ENCODE data around the gene CALR3.

The CALR3 gene

DNA sequence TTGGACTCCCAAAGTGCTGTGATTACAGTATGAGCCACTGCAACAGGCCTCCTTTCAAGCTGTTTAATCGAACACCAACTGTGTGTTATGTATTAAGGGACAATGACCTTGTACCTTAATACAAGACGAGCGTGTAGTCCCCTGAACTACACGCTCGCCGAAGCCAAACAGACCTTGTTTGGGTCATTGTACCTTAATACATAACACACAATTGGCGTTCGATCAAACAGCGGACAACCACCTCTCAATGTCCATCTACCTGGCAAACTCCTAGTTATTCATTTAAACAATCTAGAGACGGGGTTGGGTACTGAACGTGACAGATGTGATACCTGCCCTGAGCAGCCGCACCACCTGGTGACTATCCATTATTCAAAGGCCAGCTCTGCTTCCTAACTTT, 45.0 kb upstream of the CALR3 start:
- DNase-seq (ENCODE audit: low read depth): no peak
- TF ChIP-seq, protein P1, sequence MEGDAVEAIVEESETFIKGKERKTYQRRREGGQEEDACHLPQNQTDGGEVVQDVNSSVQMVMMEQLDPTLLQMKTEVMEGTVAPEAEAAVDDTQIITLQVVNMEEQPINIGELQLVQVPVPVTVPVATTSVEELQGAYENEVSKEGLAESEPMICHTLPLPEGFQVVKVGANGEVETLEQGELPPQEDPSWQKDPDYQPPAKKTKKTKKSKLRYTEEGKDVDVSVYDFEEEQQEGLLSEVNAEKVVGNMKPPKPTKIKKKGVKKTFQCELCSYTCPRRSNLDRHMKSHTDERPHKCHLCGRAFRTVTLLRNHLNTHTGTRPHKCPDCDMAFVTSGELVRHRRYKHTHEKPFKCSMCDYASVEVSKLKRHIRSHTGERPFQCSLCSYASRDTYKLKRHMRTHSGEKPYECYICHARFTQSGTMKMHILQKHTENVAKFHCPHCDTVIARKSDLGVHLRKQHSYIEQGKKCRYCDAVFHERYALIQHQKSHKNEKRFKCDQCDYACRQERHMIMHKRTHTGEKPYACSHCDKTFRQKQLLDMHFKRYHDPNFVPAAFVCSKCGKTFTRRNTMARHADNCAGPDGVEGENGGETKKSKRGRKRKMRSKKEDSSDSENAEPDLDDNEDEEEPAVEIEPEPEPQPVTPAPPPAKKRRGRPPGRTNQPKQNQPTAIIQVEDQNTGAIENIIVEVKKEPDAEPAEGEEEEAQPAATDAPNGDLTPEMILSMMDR (IDR thresholded peaks at IDR 0.05; ENCODE audit: control insufficient read depth, insufficient read depth, low read depth, low read length, missing control alignments): no peak
- H3K4me3 ChIP-seq (ENCODE audit: control insufficient read depth, low read depth, low read length): peak overlapping the region; percentile 96

- TF ChIP-seq, protein P1 (IDR thresholded peaks at IDR 0.05; ENCODE audit: control insufficient read depth, insufficient read depth, low read depth, low read length, missing control alignments): no peak
- no peak for DNase-seq (ENCODE audit: low read depth)
- H3K4me3 ChIP-seq (ENCODE audit: control insufficient read depth, low read depth, low read length): no peak overlapping the region
Measured at GRCh38 chr19:16537111-16537510, 41.1 kb upstream of the CALR3 start.

GRCh38 chr19:16536130-16536529, 40.2 kb upstream of the CALR3 start:
- DNase-seq (ENCODE audit: low read depth): no peak
- H3K4me3 ChIP-seq (ENCODE audit: control insufficient read depth, low read depth, low read length): no peak overlapping the region
- TF ChIP-seq, protein P1 (IDR thresholded peaks at IDR 0.05; ENCODE audit: control insufficient read depth, insufficient read depth, low read depth, low read length, missing control alignments): no peak

DNA sequence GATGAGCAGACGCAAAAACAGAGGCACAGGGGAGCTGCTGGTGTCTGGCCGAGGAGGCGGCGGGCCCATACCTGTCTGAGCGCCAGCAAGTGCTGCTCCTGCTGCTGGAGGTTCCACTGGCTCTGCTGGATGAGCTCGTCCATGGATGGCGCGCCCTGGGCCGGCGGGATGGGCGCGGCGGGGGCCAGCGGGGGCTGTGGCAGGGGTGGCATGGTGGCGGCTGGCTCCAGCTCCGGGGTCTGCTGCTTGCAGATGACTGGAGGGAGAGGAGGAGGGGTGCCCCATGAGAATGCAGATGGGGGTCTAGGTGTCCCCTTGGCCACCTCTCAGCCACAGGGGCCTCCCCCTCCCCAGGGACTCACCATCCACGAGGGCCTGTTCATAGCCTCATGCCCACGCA, 39.4 kb upstream of the CALR3 start:
- H3K4me3 ChIP-seq (ENCODE audit: control insufficient read depth, low read depth, low read length): no peak overlapping the region
- no peak for DNase-seq (ENCODE audit: low read depth)
- TF ChIP-seq, protein P1 (IDR thresholded peaks at IDR 0.05; ENCODE audit: control insufficient read depth, insufficient read depth, low read depth, low read length, missing control alignments): no peak

DNA sequence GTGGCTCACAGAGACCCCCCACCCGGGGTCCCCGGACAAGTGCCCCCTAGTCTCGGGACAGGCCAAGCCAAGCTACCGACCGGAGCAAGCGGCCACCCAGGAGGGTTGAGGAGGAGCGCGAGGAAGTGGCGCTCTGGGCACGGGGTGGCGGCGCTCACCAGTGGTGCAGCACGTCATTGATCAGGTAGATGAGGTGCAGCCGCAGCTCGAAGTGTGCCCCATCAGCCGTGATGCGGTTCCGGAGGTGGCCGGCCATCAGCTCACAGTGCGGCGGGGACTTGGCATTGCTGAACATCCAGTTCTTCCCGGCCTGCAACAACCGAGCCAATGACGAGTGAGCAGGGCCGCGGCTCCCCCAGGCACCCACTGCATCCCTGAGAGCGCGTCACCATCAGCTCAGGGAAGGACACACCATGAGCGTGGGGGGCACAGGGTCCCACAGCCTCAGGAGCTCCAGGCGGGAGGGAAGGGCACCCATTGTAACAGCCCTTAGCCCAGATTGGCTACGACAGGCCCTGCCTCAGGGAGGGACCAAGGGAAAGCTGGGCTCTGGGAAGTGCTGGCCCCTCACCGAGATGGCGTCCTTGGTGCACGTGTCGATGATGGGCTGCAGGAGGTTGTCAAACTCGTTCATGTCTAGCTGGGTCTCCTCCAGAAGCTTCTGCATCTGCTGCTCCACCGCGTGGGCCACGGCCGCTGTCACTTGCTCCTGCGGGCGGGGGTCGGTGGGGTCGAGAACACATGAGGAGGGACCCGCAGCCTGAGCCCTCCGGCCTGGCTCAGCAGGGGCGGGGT, 36.7 kb upstream of the CALR3 start:
- no peak for DNase-seq (ENCODE audit: low read depth)
- TF ChIP-seq, protein P1 (IDR thresholded peaks at IDR 0.05; ENCODE audit: control insufficient read depth, insufficient read depth, low read depth, low read length, missing control alignments): no peak
- H3K4me3 ChIP-seq (ENCODE audit: control insufficient read depth, low read depth, low read length): no peak overlapping the region

DNA sequence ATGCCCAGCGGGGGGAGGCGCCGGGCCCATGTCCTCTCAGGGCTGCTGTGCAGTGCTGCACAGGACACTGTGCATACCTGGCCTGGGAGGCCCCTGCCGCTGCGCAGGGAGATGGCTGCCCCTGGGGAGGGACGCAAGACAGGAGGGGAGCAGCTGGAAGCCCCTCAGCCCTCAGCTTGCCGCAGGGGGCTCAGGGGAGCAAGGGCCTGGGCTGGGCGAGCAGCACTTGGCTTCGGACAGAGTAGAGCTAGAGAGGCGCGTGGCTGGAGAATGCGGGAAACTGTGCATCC, 35.4 kb upstream of the CALR3 start:
- no peak for DNase-seq (ENCODE audit: low read depth)
- H3K4me3 ChIP-seq (ENCODE audit: control insufficient read depth, low read depth, low read length): no peak overlapping the region
- TF ChIP-seq, protein P1 (IDR thresholded peaks at IDR 0.05; ENCODE audit: control insufficient read depth, insufficient read depth, low read depth, low read length, missing control alignments): no peak
